Uterus (tissue), 4 donors: Measurements from ENCODE around the gene DPP6. TPM values are rescaled to one million over a fixed set of nuclear protein-coding genes. Genes with fewer than 3 reads are reported as not detected.
A peak's percentile ranks its signal among the peaks of the same experiment; 100 is the strongest.

ENCODE experiments used
- DNase-seq, 2 donors: peaks; one replicate each; pipeline ENCODE4 v3.0.0-alpha.2; 2019 to 2020
- H3K27ac ChIP-seq, 2 donors: fragments of 200-600 bp; sonication (generic); 1 replicate in 1 of 2; 2 replicates in 1 of 2; pipeline ENCODE4 v1.5.1; 2016 to 2018
- H3K27me3 ChIP-seq, 2 donors: fragments of 200-600 bp; sonication (generic); one replicate each; pipeline ENCODE4 v1.5.1; 2018 to 2019; ENCODE audit warnings: control low read depth in 1 of 2
- H3K36me3 ChIP-seq, 2 donors: fragments of 200-600 bp; sonication (generic); one replicate each; pipeline ENCODE4 v1.5.1; 2019; ENCODE audit warnings: control low read depth in 1 of 2
- H3K4me1 ChIP-seq, 2 donors: fragments of 200-600 bp; sonication (generic); one replicate each; pipeline ENCODE4 v1.5.1; 2018 to 2019; ENCODE audit warnings: control low read depth in 1 of 2
- H3K4me3 ChIP-seq, 2 donors: fragments of 200-600 bp; sonication (generic); 1 replicate in 1 of 2; 2 replicates in 1 of 2; pipeline ENCODE4 v1.5.1; 2018 to 2019; ENCODE audit warnings: mild to moderate bottlenecking in 1 of 2
- H3K9me3 ChIP-seq, 2 donors: fragments of 200-600 bp; sonication (generic); one replicate each; pipeline ENCODE4 v1.5.1; 2019; ENCODE audit warnings: control low read depth in 1 of 2
- POLR2A ChIP-seq, 2 donors: fragments of 450-650 bp; IDR thresholded peaks; one replicate each; pipeline ENCODE4 v1.6.1; 2016; ENCODE audit warnings: antibody characterized with exemption in 2 of 2, mild to moderate bottlenecking in 1 of 2, moderate library complexity in 1 of 2
- intact Hi-C: fragments of 100-400 bp; cut with DNase I; formaldehyde crosslinking; loops from one replicate; pipeline ENCODE4 v1.15.1; 2023; ENCODE audit warnings: low total_unique reads
- total RNA-seq, 4 donors: library from RNA; depleted of rRNA in 3 of 4; stranded (reverse); fragments of >200 nt in 3 of 4; gene quantifications; one replicate each; pipeline versions ENCODE4 v1.1.0 to v1.2.4, GENCODE V29; 2014 to 2023
- TF ChIP-seq, protein P1 (sequence below), 4 experiments: fragments of 200-600 bp in 2 of 4; fragments of 450-650 bp in 2 of 4; sonication (generic) in 2 of 4; IDR thresholded peaks; one replicate each; pipeline ENCODE4 v1.5.1; 2016 to 2019; ENCODE audit warnings: antibody characterized with exemption in 4 of 4, mild to moderate bottlenecking in 2 of 4, moderate library complexity in 1 of 4
- donor health status: DM: yes; HTN: yes; CAD: no.

The DPP6 gene
- total RNA-seq, 4 donors from 2014 or later, result 4.1 to 107 (median 42.7) TPM

DNA sequence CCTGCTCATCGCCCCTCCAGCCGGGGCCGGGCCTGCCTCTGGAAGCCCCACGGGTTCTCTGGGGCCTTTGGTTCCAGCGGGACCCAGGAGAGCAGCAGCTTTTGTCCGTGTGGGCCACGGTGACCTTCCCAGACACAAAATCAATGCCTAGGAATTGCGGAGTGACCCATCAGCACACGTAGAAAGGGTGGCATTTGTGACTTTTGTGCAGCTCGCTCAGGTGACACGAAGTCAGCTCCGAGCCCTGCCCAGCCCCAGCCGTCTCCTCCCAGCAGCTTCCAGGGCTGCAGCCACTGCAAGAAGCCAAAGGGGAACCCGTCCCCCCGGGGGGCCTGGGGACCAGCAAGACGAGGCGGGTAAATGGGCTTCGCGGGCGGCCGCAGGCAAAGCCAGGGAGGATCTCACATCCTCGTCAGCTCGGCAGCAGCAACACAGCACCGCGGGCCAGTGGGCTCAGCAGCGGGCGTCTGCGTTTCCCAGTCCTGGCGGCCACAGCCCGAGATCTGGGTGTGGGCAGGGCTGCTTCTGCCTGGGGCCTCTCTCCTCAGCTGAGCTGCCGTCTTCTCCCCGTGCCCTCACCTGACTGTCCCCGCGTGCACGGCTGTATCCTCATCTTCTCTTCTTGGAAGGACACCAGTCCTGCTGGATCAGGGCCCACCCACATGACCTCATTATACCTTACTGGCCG is 862.3 kb downstream of the DPP6 start:
- Histone ChIP-seq H3K27me3 (peaks cover 0 to 3% of the 10 kb centered on the region in 2 donors), H3K4me1 (no peaks in the 10 kb centered on the region), H3K4me3 (peak overlapping the region in 1 of 2 donors; percentile 15), H3K36me3 (no peaks in the 10 kb centered on the region), H3K27ac (no peak overlapping the region), H3K9me3 (no peaks in the 10 kb centered on the region)
- intact Hi-C loops, result no loop called here
- no peak for DNase-seq
- no peak for TF ChIP-seq POLR2A (IDR thresholded peaks at IDR 0.05)
- TF ChIP-seq, protein P1, sequence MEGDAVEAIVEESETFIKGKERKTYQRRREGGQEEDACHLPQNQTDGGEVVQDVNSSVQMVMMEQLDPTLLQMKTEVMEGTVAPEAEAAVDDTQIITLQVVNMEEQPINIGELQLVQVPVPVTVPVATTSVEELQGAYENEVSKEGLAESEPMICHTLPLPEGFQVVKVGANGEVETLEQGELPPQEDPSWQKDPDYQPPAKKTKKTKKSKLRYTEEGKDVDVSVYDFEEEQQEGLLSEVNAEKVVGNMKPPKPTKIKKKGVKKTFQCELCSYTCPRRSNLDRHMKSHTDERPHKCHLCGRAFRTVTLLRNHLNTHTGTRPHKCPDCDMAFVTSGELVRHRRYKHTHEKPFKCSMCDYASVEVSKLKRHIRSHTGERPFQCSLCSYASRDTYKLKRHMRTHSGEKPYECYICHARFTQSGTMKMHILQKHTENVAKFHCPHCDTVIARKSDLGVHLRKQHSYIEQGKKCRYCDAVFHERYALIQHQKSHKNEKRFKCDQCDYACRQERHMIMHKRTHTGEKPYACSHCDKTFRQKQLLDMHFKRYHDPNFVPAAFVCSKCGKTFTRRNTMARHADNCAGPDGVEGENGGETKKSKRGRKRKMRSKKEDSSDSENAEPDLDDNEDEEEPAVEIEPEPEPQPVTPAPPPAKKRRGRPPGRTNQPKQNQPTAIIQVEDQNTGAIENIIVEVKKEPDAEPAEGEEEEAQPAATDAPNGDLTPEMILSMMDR (IDR thresholded peaks at IDR 0.05), result no peak

DNA sequence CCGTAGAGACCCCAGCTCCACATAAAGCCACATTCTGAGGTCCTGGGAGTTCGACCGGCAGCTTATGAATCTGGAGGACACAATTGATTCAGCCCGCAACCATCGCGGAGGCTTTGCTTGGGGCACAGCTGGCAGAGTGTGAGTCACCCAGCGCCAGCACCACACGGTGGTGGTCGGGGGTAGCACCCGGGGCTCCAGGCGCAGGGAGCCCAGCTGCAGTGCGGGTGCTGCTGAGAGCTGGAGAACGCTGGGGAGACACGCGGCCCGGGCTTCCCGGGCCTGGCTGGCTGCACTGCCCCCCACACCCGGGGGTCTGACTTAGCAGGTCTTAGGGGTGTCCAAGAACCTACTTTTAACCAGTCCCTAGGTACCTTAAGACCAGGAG is 862.8 kb downstream of the DPP6 start:
- Histone ChIP-seq H3K36me3 (no peaks in the 10 kb centered on the region), H3K9me3 (no peaks in the 10 kb centered on the region), H3K27ac (no peak overlapping the region), H3K4me1 (no peaks in the 10 kb centered on the region), H3K4me3 (no peak overlapping the region), H3K27me3 (peaks cover 0 to 3% of the 10 kb centered on the region in 2 donors)
- intact Hi-C loops, result no loop called here
- TF ChIP-seq, protein P1 (IDR thresholded peaks at IDR 0.05), result no peak
- TF ChIP-seq POLR2A (IDR thresholded peaks at IDR 0.05), result no peak
- DNase-seq, result no peak

DNA sequence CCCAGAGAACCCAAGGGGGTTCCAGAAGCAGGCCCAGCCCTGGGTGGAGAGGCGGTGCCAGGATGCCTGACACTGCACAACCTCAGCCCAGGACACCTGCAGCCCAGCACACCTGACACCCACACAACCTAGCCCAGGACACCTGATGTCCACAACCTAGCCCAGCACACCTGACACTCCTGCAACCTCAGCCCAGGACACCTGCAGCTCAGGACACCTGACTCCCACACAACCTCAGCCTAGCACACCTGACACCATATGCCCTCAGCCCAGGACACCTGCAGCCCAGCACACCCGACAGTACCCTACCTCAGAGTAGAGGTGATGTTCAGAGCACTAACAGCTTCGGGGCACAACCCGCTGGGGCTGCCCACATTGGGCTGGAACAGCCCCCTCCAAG is 863.4 kb downstream of the DPP6 start:
- Histone ChIP-seq H3K27me3 (peaks cover 0 to 3% of the 10 kb centered on the region in 2 donors), H3K4me3 (no peak overlapping the region), H3K9me3 (no peaks in the 10 kb centered on the region), H3K4me1 (no peaks in the 10 kb centered on the region), H3K36me3 (no peaks in the 10 kb centered on the region), H3K27ac (no peak overlapping the region)
- intact Hi-C loops, result no loop called here
- DNase-seq, result no peak
- no peak for TF ChIP-seq POLR2A (IDR thresholded peaks at IDR 0.05)
- TF ChIP-seq, protein P1 (IDR thresholded peaks at IDR 0.05), result no peak

DNA sequence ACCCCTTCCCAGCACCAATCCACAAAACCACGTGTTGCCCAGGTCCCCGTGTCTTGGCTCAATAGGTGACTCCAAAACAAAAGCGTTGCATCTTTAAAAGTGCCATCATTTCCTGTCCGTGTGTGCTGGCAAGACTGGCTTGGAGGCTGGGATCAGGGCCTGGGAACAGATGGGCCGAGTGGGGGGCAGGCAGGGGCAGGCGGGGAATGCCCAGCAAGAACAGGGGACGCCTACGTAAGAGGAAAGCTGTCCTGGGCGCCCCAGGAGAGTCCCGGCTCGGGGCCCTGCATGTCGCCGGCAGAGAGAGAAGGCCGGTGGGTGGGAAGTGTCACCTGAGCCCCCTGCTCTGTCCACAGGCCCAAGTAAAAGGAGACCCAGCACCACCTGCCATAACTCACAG is 864.2 kb downstream of the DPP6 start:
- no peaks in the 10 kb centered on the region for H3K36me3 ChIP-seq
- TF ChIP-seq, protein P1 (IDR thresholded peaks at IDR 0.05), result no peak
- no peak for TF ChIP-seq POLR2A (IDR thresholded peaks at IDR 0.05)
- intact Hi-C loops, result no loop called here
- H3K27ac ChIP-seq, result no peak overlapping the region
- H3K4me3 ChIP-seq, result no peak overlapping the region
- no peak for DNase-seq
- no peaks in the 10 kb centered on the region for H3K4me1 ChIP-seq
- H3K9me3 ChIP-seq, result no peaks in the 10 kb centered on the region
- H3K27me3 ChIP-seq, result peaks cover 0 to 3% of the 10 kb centered on the region in 2 donors

DNA sequence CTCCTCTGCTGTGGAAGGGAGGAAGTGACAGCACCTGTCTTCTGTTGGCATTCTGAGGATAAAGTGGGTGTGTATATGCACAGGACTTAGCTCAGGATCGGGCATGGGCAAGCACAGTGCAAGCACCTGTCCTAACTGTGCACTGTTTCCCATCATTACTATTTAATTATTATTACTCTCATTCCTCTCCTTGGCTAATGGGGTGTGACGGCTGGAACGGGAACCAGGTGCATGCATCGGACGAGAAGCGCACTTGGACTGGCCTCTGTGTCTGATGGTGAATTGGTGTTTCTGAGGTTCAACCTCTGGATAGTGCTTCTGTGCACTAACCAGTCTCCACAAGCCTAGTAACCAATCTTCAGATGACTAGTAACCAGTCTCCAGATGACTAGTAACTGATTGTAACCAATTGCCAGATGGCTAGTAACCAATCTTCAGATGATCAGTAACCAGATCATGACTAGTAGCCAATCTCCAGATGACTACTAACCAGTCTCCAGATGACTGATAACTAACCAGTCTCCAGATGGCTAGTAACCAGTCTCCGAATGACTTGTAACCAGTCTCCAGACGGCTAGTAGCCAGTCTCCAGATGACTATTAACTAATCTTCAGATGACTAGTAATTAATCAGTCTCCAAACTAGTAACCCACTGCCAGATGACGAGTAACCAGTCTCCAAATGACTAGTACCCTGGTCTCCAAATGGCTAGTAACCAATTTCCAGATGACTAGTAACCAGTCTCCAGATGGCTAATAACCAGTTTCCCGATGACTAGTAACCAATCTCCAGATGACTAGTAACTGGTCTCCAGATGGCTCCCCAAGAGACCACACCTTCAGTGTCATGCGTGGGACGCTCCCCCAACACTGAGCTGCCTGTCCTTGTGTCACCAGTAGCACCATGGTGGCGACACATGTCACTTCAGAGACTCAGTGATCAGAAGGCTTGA is 864.9 kb downstream of the DPP6 start:
- intact Hi-C loops, result no loop called here
- Histone ChIP-seq H3K4me3 (no peak overlapping the region), H3K9me3 (no peaks in the 10 kb centered on the region), H3K36me3 (no peaks in the 10 kb centered on the region), H3K27me3 (peaks cover 0 to 3% of the 10 kb centered on the region in 2 donors), H3K27ac (no peak overlapping the region), H3K4me1 (no peaks in the 10 kb centered on the region)
- TF ChIP-seq, protein P1 (IDR thresholded peaks at IDR 0.05), result no peak
- no peak for TF ChIP-seq POLR2A (IDR thresholded peaks at IDR 0.05)
- no peak for DNase-seq
